ENCODE measurements around the gene AKAP6.

The AKAP6 gene

DNA sequence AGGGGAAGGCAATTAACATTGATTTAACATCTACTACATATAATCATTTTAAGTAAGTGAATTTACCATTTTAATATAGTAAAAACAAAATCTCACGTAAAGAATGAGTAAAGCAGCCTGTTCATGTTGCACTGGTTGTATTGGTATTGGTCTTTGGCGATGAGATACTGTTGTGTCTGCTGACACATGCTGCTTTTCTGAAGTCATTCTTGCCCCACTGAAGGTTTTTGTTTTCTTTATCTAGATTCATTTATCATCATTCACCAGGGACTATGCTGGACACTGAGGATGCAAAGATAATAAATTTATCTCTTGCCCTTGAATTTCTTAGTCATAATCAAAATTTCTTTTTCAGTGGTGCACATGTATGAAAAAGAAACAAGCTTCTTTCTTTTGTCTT, 363.3 kb downstream of the AKAP6 start:
- no peak for FAIRE-seq

DNA sequence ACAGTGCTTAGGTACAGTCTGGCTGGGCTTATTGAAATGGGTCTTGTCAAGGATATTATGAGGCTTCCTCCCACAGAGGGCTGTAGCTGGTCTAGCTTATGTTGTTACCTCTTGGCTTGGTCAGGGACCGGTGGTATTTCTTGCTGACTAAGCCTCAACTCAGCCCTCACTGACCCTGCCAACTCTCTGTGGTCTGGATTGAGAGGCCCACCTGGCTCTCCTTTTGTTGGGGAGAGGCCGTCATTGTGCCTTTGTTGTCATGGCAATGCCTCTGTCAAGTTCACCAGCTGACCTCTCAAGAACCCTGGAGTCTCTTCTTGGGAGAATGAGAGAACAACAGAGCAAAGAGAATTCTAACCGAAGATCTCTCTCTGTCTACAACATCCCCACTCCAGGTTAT, 364.0 kb downstream of the AKAP6 start:
- DNase-seq (ENCODE audit: insufficient read length, low spot score) (no peak), FAIRE-seq (no peak)

More for the DNA sequence above, 363.3 kb downstream of the AKAP6 start:
- no peak for DNase-seq (ENCODE audit: insufficient read length, low spot score)

DNA sequence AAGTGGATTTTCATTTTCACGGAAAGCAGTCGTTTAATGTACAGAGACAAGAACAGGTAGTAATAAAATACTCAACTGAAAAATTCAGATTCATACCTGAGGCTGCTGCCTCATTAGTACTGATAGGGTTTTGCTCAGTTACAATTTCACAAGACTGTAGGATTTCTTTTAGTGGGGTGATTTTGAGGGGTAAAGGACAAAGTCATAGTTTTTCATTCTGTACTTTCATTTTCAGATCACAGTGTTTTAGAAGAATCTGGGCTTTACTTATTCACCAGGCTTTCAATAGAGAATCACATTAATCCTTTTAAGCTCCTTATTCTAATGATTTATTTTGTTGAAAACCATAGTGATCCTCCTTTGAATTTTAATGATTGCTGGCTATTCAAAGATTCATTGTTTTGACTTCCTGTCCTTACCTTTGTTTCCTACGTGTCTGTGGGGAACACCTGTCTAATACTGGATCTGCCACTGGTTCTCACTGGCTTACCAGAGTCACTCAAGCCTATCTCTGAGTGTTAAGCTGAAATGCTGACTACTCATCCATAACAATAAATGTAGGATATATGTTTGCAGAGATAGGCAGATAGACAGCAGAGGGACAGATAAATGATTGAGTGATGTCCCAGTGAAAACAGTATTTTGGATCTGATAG, 365.8 kb downstream of the AKAP6 start:
- FAIRE-seq (no peak), DNase-seq (ENCODE audit: insufficient read length, low spot score) (no peak)

DNA sequence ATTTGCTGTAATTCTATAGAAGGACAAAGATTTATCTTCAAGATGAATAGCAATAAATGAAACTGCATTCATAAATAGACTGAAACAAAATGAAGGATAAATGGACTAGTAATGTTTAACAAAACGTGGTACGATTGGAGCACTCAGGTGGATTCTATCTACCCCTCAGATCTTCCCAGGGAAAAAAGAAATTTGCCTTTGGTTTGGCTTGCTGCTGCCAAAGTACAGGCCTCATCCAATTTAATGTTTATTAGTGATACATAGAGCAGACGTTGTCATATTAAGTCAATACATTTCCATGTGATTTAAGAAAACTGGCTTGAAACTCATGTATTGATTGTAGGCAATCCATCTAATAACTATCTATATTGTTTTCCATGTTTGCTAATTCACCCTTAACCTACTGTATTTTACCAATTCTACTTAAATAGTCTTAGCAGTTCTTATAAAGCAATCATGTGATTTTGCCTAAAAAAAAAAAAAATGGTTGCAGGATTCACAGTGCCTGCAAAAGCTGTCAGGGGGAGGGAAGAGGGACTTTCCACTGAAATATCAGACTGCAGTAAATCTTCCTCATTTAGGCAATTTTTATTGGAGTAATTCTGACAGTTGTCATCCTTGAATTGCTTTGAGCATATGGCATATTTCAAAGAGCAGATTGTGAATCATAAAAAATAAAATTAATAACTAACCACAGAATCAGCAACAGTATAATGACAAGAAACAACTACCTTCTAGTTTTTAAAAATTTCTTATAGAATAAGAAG, 367.4 kb downstream of the AKAP6 start:
- FAIRE-seq (no peak), DNase-seq (ENCODE audit: insufficient read length, low spot score) (no peak)

DNA sequence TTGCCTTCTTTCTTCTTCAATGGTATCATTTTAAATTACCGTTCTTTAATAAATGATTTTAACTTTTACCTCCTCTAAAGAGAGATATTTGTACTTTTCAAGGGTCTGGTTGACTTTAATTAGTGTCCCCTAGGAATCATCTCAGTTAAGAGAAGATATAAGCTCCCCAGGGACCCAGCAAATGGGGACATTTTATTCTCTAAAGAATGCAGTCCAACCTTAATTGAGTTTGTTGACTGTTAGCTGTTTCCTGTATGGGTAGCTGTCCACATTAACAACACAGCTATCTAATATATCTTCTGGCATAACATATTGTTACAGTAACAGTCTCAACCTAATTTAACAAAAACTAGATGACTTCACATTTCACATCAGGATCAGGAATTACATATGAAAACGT, 368.0 kb downstream of the AKAP6 start:
- no peak for FAIRE-seq
- DNase-seq (ENCODE audit: insufficient read length, low spot score), result no peak

DNA sequence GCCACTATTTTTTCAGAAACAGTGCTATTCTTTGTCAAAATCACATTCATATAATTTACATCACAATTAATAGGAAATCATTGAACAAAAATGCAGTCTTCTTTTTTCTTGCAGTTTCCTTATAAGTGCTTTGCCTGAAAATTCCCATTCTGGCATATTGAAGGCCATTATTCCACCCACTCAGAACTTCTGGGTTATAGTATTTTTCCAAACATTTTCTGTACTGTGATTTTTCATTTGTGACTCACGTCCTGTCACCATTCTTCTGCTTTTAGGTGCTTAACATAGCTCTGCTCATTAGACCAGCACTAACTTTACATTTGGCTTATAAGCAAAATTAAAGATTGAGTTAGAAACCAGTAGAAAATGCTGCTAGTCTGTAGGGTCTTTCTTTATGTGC, 368.6 kb downstream of the AKAP6 start:
- FAIRE-seq (no peak), DNase-seq (ENCODE audit: insufficient read length, low spot score) (no peak)

DNA sequence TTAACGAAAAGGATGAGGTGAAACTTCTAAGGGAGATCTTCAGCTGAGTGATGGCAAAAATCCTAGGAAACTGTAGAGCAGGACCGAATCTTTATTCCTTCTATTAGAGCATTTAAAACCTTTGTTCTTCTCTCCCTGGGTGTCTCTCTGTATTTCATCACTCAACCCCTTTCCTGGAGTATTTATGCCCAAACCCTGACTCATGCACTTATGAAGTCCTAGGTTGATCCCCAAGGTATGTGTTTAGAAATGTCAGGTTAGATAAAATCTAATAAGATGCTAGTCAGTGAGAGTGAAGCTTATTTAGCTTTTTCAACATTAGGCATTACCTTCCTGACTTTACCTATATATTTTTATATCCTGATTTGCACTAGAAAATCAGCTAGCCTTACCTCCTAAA, 369.7 kb downstream of the AKAP6 start:
- DNase-seq (ENCODE audit: insufficient read length, low spot score), result no peak
- no peak for FAIRE-seq

DNA sequence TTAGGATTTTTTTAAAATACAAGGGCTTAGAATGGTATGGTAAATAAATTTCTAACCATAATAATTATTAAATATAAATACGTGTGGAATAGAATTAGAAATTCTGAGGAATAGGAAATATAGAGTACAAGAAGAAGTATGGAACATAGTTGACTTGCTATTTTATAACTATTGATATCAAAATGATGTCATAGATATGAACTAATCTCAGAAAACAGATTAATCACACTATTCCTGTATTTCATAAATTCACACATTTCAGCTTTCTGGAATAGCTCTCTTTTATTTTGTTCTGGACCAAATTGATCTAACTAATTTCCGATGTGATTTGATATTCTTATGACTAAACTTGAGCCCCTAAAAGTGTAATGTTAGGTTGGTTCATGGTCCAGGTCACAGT, 372.4 kb downstream of the AKAP6 start:
- DNase-seq (ENCODE audit: insufficient read length, low spot score) (no peak), FAIRE-seq (no peak)

DNA sequence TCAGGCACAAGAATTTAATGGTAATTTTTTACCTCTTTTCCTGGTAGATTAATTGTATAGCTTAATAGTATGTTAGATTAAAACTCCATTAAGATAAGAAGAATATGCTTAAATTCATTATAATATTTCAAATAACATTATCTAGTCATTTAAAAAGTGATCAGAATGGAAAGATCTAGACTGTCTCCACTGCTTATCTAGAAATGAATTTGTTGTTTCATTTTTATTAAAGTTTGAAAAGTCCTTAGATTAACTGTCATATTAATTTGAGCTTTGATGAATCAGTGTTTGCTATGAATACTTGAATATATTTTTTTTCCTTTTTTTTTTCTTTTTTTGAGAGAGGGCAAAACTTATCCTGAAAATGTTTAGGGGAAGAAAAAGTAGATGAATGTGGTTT, 373.0 kb downstream of the AKAP6 start:
- FAIRE-seq, result no peak
- DNase-seq (ENCODE audit: insufficient read length, low spot score), result no peak

DNA sequence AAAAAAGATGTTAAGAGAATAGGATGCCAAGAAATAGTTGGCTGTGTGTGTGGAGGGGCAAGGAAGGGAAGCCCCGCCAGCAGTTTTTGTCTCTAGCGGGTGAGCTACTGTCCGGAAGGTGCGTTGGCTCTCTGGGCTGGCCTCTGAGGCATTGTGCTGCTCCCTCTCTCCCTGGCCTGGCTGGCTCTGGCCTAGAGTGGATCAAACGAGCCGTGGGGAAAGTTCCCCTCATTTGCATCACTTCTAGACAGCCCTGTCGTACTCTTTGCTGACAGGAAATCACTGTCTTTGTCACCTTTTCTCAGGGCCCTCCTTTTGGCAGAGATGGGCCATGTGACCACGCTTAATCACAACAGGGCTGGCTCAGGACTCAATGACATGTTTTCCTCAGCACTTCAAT, 373.5 kb downstream of the AKAP6 start:
- FAIRE-seq, result no peak

DNA sequence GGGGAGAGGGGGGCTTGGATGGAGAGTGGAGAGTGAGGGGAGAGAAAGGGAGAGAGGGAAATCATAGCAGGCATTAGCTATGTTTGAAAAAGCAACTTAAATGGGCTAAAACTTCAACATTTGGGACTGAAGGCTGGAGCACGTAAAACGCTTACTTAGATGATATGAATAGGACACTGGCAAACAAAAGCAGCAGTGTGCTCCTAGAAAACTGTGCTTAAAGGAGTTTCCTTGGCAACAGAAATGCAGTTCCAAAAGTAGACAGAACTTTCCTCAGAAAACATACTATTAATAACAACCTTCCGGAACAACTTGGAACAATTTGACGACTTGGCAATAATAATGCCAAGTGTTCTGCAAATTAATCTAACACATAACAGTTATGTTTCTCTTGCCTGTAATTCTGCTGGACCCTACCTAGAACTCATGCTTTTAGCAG, 374.1 kb downstream of the AKAP6 start:
- DNase-seq (ENCODE audit: insufficient read length, low spot score), result no peak
- no peak for FAIRE-seq

More for the DNA sequence above, 373.5 kb downstream of the AKAP6 start:
- no peak for DNase-seq (ENCODE audit: insufficient read length, low spot score)

DNA sequence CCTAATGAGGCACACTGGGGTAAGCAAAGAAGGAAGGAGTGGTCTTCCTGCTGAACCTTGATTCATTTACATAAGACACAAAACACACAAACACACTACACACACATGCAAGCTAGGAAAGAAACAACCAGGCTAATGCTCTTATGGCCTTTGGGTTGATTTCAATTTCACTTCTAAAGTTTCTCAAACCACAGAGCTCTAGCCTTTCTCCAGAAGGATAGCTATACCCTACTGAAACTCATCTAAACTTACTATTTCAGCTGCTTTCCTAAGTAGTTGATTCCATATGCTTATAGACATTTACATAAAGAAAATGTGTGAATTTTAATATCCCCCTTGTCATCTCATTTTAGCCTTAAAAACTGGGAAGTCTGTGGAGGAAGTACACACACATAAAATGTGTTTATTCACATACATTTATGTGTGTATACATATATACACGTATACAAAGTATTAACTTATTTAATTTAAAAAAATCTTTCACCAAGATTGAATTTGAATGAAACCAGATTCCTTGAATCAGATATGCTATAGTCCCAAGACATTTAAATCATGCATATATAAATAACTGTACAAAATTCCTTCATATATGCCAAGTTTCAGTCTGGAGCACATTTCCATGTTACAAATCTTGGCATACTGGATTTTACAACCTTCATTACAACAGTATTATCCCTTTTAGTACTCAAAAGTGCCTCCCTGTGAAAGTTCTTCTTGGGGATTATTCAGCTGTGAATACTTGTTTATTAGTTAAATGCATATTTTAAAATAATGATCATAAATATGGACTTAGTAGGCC, 377.8 kb downstream of the AKAP6 start:
- DNase-seq (ENCODE audit: insufficient read length, low spot score) (no peak), FAIRE-seq (no peak)

DNA sequence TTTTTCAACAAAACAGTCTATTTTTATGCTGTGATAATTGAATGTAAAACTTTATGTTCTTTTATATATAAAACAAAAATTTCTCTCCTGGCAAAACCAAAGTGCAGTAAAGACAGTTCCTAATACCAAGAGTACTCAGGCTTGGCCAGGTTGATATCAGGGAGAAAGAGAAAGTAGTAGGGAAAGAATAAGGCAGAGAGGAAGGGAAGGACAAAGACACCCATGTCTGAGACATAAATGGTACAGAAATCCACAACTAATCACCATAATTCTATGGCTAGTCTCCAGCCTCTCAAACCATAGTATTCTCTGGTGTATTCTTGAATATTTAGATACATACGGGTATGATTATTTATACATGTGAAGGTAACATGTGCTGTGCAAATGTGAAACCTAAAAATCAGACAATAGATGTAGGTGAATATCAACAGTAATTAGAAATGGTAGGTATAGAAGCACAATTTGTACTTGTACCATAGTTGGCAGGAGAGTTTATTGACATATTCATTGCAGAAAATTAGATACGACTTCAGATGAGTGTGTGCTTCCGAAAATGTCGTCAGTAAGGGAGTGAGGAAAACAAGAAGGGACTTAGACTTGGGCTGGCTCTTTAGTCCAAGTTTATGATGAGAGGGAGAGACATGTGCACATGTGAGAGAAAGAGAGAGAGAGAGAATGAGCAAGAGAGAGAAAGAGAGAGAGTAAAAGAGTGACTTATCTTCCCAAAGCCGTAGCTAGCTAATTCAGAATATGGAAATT, 378.8 kb downstream of the AKAP6 start:
- DNase-seq (ENCODE audit: insufficient read length, low spot score) (no peak), FAIRE-seq (no peak)

DNA sequence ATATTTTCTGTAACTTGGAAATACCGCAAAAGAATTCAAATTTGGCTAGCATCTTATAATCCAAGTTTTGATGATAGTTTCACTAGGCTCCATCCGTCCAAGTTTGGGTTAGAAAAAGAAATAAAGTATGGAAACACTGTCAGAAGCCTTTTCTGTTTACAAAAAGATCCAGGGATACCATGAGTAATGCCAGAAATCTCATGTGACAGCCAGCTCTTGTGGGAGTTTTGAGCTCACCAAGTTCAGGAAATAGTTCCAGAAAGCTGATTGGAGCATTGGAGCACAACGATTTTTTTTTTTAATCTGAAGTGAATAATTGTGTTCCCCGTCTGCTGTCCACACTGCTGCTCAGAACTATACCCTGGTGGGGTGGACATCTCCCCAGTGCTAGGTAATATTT, 379.9 kb downstream of the AKAP6 start:
- FAIRE-seq, result no peak
- no peak for DNase-seq (ENCODE audit: insufficient read length, low spot score)

DNA sequence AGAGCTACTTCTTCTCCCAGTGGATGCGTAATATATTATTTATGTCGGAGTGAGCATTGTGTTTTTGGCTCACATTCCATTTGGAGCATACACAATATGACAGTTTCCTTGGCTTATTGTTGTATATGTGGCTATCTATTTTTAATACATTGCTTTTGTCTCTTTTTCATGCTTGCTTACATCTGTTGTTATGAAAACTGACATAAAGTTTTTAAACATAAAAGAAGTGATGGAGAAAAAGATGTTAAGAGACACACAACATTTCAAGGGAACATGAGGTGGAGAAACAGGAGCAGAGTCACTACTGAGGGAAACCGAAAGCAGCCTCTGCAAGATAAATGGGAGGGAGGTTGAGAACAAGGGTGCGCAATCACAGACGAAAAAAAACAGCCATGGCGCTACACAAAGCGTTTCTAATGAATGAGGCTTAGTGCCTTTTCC, 381.2 kb downstream of the AKAP6 start:
- FAIRE-seq (no peak), DNase-seq (ENCODE audit: insufficient read length, low spot score) (no peak)

DNA sequence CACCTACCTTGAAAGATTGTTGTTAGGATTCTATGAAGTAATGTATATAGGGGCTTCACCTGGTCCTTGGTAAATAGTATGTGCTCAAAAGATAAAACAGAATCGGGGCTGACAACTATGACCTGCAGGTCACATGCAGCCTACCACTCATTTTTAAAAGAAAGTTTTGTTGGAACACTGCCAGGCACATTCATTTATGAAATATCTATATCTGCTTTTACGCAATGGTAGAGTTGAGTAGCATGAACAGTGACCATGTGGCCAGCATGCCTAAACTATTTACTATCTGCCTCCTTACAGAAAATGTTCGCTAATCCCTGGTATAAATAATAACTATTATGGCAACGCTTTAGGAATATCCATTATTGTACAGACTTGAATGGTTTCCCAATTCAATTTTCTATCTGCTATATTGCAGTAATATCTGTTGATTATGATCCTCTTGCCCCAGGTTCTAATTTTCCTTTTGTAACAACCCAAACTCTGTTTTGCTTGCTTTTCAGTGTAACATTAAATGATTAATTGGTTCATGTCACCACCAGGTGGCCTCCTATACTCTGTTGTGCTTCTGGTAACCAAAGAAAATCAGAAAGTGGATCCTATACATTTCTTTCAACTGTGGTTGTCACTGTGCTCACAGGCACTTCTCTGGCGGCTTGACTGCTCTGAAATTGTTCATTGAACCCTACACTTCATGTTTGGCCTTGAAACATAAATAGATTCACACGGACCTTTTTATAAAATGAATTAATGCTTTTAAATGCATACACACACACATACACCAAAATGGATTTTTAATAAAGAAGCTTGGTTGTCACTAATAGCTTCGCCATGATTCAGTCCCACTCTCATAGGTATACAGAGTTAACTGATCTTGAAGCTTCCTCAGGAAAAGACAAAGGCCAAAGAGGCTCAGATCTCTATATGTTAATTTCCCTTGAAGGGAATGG, 381.9 kb downstream of the AKAP6 start:
- DNase-seq (ENCODE audit: insufficient read length, low spot score) (peak; percentile 15), FAIRE-seq (no peak)

DNA sequence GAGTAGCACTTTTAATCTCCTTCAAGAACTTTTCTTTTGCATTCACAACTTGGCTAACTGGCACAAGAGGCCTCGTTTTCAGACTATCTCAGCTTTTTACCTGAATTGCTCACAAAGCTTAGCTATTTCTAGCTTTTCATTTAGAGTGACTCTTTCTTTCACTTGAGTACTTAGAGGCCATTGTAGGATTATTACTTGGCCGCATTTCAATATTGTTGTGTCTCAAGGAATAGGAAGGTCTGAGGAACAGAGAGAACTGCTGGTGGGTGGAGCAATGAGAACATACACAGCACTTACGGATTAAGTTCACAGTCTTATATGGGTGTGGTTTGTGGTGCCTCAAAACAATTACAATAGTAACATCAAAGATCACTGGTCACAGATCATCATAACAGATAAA, 384.8 kb downstream of the AKAP6 start:
- DNase-seq (ENCODE audit: insufficient read length, low spot score) (no peak), FAIRE-seq (no peak)

DNA sequence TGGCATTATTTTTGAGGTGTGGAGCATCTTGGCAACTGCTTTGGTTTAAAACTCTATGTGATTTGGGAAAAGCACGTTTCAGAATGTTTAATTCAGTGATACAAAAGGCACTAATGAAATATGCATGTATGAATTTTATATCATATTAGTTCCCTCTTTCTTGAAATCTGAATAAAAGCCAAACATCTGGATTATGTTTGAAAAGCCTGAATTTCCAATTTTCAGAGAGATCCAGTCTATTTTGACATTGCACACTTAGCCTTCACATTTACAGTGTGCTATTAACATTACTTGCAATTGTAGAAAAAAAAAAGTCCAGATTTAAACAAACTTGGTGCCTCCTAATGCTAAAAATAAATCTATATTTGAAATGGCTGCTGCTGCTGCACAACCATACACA, 390.5 kb downstream of the AKAP6 start:
- FAIRE-seq (no peak), DNase-seq (ENCODE audit: insufficient read length, low spot score) (no peak)

DNA sequence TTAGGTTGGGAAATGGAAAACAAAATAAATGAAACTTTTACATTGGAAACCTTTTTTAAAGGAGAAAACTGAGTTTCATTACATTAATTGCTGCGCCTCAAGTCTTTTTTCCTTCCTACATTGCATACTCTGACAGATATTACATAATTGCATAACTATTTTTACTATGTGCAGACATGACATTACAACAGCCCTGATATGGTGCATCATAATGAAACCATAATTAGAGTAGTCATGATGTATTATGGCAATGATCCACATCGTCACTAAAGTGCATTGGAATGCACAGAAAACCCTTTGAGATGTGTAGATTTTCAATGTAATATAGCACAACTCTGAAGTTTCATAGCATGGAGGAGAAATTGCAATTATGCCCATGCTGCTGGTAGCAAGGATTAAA, 391.8 kb downstream of the AKAP6 start:
- FAIRE-seq (no peak), DNase-seq (ENCODE audit: insufficient read length, low spot score) (no peak)

All from HTR-8/SVneo (cell line).